Lower lobe of right lung (tissue), 2 donors: ENCODE data around the gene PRR5L. TPM values are rescaled to one million over a fixed set of nuclear protein-coding genes. Genes with fewer than 3 reads are reported as not detected.
A peak's percentile ranks its signal among the peaks of the same experiment; 100 is the strongest.

Experiments
- ATAC-seq, 2 donors: fragments of 200-7000 bp; cut with Tn5 transposase; one replicate each; pipeline ENCODE4 v1.9.1; 2020 to 2022; ENCODE audit warnings: mild to moderate bottlenecking in 2 of 2, moderate library complexity in 2 of 2
- DNase-seq: peaks from one replicate; pipeline ENCODE4 v3.0.0-alpha.2; 2020
- H3K27ac ChIP-seq: fragments of 200-600 bp; one replicate; pipeline ENCODE4 v1.8.0; 2022
- H3K27me3 ChIP-seq: fragments of 200-600 bp; one replicate; pipeline ENCODE4 v1.8.0; 2022; ENCODE audit warnings: low read depth
- H3K36me3 ChIP-seq: fragments of 200-600 bp; one replicate; pipeline ENCODE4 v1.8.0; 2022; ENCODE audit warnings: mild to moderate bottlenecking
- H3K4me1 ChIP-seq: fragments of 200-600 bp; one replicate; pipeline ENCODE4 v1.8.0; 2022
- H3K4me3 ChIP-seq: fragments of 200-600 bp; one replicate; pipeline ENCODE4 v1.8.0; 2022; ENCODE audit warnings: mild to moderate bottlenecking
- H3K9me3 ChIP-seq: fragments of 200-600 bp; one replicate; pipeline ENCODE4 v1.8.0; 2022
- intact Hi-C: fragments of 100-400 bp; cut with DNase I; formaldehyde crosslinking; loops from one replicate; pipeline ENCODE4 v1.11.0; 2022
- total RNA-seq: library from RNA; stranded (reverse); fragmentation: NEBNext Ultra II Directional; extraction: Animal tissue kit (Norgen Biotek cat#: 25700); gene quantifications from one replicate; pipeline ENCODE4 v1.2.1, GENCODE V29; 2021
- TF ChIP-seq, protein P1 (sequence below): fragments of 200-600 bp; IDR thresholded peaks from one replicate; pipeline ENCODE4 v1.8.0; 2022; ENCODE audit warnings: antibody characterized with exemption, mild to moderate bottlenecking
- donor health status: DM: no; HTN: yes; CAD: no; lungs with severe emphysema.

PRR5L gene
- total RNA-seq, 1 donor from 2014 or later = 24.9 TPM

DNA sequence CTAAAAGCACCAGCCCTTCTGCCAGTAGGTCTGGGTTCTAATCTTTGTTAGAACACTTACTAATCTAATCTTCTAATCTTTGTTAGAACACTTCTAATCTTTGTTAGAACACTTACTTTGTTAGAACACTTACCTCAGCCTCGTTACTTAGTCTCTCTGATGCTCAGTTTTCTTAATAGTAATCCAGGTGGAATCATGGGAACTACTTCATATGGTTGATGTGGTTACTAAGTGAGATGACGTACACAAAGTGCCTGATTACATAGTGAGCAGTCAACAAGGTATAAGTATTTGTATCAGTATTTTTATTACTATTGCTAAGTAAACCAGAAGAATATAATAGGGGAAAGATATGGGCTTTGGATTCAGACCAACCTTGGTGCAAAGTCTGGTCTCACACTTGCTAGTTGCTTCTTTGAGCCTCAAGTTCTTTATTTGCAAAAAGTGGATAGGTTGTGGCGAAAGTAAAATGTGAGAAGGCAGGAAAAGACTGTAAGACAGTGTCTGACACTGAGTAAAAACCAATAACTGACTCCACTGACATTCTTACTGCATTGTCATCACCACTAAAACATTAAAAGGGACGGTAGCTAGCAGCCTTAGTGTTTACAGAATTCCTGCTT lies 130.2 kb downstream of the PRR5L start:
- no peak for DNase-seq
- intact Hi-C loops = no loop called here
- Histone ChIP-seq H3K4me1 (peaks cover 39% of the 10 kb centered on the region), H3K36me3 (no peaks in the 10 kb centered on the region), H3K4me3 (no peak overlapping the region), H3K27ac (peak overlapping the region; percentile 67), H3K9me3 (no peaks in the 10 kb centered on the region), H3K27me3 (no peaks in the 10 kb centered on the region)
- TF ChIP-seq, protein P1, sequence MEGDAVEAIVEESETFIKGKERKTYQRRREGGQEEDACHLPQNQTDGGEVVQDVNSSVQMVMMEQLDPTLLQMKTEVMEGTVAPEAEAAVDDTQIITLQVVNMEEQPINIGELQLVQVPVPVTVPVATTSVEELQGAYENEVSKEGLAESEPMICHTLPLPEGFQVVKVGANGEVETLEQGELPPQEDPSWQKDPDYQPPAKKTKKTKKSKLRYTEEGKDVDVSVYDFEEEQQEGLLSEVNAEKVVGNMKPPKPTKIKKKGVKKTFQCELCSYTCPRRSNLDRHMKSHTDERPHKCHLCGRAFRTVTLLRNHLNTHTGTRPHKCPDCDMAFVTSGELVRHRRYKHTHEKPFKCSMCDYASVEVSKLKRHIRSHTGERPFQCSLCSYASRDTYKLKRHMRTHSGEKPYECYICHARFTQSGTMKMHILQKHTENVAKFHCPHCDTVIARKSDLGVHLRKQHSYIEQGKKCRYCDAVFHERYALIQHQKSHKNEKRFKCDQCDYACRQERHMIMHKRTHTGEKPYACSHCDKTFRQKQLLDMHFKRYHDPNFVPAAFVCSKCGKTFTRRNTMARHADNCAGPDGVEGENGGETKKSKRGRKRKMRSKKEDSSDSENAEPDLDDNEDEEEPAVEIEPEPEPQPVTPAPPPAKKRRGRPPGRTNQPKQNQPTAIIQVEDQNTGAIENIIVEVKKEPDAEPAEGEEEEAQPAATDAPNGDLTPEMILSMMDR = no peak
- ATAC-seq = peak; percentile 62 to 87

DNA sequence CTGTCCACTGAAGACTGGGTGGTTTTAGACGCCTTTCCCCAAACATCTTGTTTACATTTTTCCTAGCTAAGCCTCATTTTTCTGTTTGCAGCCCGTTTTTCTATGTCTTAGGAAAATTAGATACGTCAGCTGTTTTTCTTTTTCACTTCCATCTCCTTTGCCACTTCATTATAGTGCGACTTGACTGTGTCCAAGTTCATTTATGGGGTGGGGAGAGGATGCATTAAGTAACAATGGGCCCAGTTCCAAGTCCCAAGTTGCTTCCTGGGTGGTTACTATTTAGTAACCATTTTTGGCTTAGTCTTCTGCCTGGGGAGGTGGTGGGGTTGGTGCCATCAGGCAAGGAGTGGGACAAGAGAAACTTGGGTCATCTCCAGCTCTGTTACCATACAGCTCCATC lies 131.0 kb downstream of the PRR5L start:
- H3K4me3 ChIP-seq = no peak overlapping the region
- DNase-seq (no peak), ATAC-seq (peak; percentile 2 to 43)
- TF ChIP-seq, protein P1 = no peak
- H3K27ac ChIP-seq = peak overlapping the region; percentile 67
- intact Hi-C loops = no loop called here
- H3K9me3 ChIP-seq = no peaks in the 10 kb centered on the region
- H3K4me1 ChIP-seq = peaks cover 32% of the 10 kb centered on the region
- no peaks in the 10 kb centered on the region for H3K27me3 ChIP-seq
- H3K36me3 ChIP-seq = no peaks in the 10 kb centered on the region

DNA sequence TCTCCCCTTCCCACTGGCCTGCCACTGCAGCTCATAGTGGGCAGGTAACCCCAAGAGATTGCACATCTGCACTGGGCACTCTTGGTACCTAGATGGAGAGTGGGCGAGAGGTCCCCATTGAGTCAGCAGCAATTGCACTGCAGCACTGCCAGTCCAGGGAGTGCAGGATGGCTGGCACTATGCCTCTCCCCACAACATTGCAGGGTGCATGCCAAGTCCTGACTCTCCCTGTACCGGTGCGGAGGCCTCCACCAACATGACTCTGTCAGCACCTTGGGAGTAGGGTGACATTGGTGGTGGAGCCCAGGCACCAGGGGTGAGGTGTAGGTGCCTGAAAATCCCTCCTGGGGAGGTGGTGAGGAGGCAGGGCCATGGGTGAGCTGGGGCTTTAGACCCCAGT lies 131.8 kb downstream of the PRR5L start:
- Histone ChIP-seq H3K9me3 (no peaks in the 10 kb centered on the region), H3K4me3 (no peak overlapping the region), H3K36me3 (no peaks in the 10 kb centered on the region), H3K27ac (no peak overlapping the region), H3K27me3 (no peaks in the 10 kb centered on the region), H3K4me1 (peaks cover 29% of the 10 kb centered on the region)
- intact Hi-C loops = no loop called here
- no peak for DNase-seq
- ATAC-seq = no peak
- TF ChIP-seq, protein P1 = no peak

DNA sequence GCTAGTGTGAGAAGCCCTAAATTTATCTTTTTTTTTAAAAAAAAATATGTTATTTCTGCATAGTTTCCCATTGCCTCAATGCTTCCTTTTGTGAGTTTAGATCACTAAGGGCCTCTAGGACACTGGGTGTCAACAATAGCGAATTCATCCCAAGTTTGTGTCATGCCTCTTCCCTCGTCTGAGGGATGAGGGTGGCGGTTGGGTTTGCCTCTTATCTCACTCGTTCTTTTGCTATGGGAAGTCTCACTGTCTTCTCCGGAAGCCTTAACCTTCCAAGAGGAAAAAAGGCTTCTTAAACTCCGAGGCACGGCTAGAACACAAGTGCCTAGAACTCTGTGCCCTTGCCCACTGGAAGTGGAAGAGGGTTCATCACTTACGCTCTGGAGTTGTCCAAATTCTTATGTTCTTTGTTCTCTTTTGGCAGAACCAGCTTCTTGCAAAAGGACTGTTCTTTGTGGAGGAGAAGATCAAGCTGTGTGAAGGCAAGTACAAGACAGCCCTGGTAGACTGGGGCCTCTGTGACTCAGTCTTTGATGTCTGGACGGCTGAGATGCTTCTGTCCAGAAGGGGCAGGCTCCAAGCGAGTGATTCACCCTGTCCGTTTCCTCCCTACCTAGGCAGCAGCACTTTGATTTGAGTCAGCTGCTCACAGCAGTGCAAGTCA lies 135.5 kb downstream of the PRR5L start:
- ATAC-seq (peak; percentile 70 to 87), DNase-seq (no peak)
- Histone ChIP-seq H3K36me3 (no peaks in the 10 kb centered on the region), H3K9me3 (no peaks in the 10 kb centered on the region), H3K27me3 (no peaks in the 10 kb centered on the region), H3K4me1 (peaks cover 41% of the 10 kb centered on the region), H3K4me3 (no peak overlapping the region), H3K27ac (no peak overlapping the region)
- intact Hi-C loops = no loop called here
- TF ChIP-seq, protein P1 = no peak

DNA sequence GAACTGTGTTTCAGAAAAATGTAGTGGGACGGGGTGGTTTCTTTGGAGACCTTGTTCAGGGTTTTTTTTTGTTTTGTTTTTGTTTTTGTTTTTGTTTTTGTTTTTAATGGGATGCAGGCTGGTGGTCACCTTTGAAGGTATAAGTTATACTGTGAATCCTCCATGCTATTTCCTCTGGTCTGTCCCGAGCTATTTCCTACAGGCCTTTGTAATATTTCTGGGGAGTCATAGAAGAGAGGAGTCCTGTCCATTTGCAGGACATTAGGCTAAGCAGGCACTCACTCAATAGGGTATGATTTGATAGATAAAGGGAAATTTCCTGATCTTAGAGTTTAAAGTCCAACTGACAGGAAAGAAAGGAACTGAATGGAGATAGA lies 136.0 kb downstream of the PRR5L start:
- no peak for DNase-seq
- Histone ChIP-seq H3K27ac (no peak overlapping the region), H3K9me3 (no peaks in the 10 kb centered on the region), H3K4me1 (peaks cover 38% of the 10 kb centered on the region), H3K27me3 (no peaks in the 10 kb centered on the region), H3K4me3 (no peak overlapping the region), H3K36me3 (no peaks in the 10 kb centered on the region)
- intact Hi-C loops = no loop called here
- TF ChIP-seq, protein P1 = no peak
- ATAC-seq = no peak
